GM12875 (cell line): ENCODE results near the gene SSR2.

ENCODE experiments used
- H3K4me3 ChIP-seq: one replicate; pipeline ENCODE4 v1.5.1; 2011; ENCODE audit warnings: low read depth, low read length, control low read depth
- CTCF ChIP-seq: IDR thresholded peaks from 2 replicates; pipeline ENCODE4 v1.5.1; 2011; ENCODE audit warnings: low read depth, mild to moderate bottlenecking, control low read depth, inconsistent platforms, low read length, moderate library complexity, borderline replicate concordance; ENCODE audit not compliant: insufficient read depth

Gene SSR2

GRCh38 chr1:156020293-156021092 lies at the start of gene SSR2:
TSS of gene SSR2 (minus strand) at chr1:156020951. CDS start at chr1:156020167, 784 bp downstream.
- peak within 1 kb of the TSS; percentile 92 for H3K4me3 ChIP-seq
- TF ChIP-seq CTCF, result no peak

- TF ChIP-seq CTCF, result no peak
- no peak overlapping the region for H3K4me3 ChIP-seq
Measured at GRCh38 chr1:156070548-156070947, 49.8 kb upstream of the SSR2 start.

- H3K4me3 ChIP-seq, result no peak overlapping the region
- TF ChIP-seq CTCF, result no peak
Measured at GRCh38 chr1:156069490-156070455, 49.0 kb upstream of the SSR2 start.

GRCh38 chr1:156067262-156067661 lies 46.5 kb upstream of the SSR2 start:
- TF ChIP-seq CTCF, result no peak
- no peak overlapping the region for H3K4me3 ChIP-seq

- no peak overlapping the region for H3K4me3 ChIP-seq
- TF ChIP-seq CTCF, result no peak
Measured at GRCh38 chr1:156065871-156066270, 45.1 kb upstream of the SSR2 start.

GRCh38 chr1:156065212-156065611 lies 44.5 kb upstream of the SSR2 start:
- TF ChIP-seq CTCF, result no peak
- no peak overlapping the region for H3K4me3 ChIP-seq
